Fibroblast of gingiva (primary cell): ENCODE data around the gene LRRC55.
"Not testable (repeated sequence)": the region's sequence is repeated elsewhere in the genome, so short reads cannot be mapped to it uniquely, and the experiment has no call there.

Experiments used
- DNase-seq: peaks from one replicate; pipeline ENCODE4 v3.0.0-alpha.2; 2011; ENCODE audit warnings: low read depth

Gene LRRC55

DNA sequence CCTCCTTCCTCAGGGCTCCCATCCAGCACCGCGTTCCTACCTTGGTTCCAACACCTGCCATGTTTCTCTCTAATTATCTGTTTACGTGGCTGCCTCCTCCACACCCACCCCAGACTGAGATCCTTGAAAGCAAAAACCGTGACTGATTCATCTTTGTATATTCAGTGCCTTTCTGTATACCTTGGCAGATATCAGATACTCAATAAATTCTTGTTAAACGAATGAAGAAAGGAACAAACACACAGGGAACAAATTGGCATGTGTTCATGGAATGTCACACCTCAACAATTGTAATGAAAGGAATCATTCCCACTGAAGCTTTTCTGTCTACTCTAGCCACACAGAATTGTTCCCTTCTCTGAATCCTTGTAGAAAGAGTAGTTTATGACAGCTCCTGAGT, 20.4 kb upstream of the LRRC55 start:
- no peak for DNase-seq

DNA sequence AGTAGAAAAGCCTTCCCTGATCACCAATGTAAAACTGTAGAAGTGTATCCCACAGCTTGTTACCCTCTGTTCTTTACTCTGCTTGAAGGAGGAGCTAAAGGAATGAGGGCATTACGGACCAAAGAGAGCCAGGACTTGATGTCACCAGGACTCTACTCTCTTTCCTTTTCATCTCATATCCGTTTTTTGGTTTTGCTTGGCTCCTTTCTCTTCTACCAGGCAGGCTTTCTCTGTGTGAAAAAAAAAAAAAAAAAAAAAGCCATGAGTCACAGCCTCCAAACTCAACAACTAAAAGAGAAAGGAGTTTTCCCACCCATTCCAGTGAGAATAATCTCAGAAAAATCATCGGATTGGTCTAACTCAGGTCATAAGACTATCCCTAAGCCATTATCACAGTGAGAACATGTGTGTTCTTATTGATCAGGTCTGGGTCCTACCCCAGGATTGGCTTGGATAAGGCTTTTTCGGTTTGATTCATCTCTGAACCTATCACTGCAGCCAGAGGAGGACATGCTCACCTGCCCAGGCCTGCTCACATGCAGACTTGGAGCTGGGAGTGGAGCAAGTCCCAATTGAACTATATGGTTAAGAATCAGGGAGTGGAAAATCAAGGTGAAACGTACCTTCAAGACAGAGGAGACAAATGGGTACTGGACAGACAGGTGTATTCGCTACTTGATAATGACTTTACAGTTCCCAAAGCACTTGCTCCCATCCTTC, 19.4 kb upstream of the LRRC55 start:
- DNase-seq: no peak

- DNase-seq: no peak
These were observed 18.4 kb upstream of the LRRC55 start for GRCh38 chr11:57163160-57163868.

DNA sequence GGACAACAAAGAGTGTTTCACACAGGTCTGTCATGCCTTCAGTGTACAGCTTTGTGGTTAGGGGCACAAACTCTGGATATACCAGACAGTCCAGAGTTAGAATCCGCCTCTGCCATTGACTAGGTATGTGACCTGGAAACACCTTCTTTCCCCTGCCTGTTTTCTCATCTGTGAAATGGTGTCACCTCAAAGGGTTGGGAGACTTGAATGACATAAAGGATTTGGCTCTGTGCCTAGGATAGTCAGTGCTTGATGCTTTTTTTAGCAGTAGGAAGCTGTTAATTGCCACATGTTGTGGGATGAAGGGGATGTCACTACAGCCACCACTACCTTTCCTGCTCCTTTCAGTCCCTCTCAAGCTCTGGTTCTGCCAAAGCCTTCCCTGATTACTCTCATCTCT, 17.4 kb upstream of the LRRC55 start:
- no peak for DNase-seq

DNA sequence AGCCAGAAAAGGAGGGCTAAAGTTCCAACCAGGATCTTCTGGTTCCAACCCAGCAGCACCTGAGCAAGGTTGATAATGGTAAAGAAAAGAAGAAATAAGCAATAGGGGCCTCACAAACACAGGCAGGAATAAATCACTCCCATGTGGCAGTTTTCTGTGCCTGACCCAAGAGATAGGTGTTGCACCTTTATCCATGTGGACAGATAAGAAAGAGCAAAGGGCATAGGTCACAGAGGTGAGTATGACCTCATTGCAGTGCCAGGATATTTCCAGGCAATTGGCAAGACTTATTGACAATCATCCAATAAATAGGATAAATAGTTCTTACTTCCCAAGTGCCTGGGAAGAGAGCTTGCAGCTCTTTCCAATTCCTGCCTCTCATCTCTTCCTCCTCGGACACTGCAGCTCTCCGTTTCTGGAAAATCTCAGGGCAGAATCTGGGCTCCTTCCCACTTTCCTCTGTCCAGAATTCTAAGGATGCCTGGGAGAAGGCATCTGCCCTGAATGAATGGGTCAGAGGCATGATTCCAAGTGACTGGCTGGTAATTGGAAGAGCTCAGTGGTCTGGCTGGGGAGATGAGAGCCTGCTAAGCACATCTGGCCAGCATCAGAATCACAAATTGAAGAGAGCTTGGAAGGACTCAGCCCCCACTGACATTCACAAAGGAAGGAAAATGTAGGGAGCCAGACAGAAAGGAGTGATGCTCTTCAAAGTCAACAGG, 14.5 kb upstream of the LRRC55 start:
- no peak for DNase-seq

DNA sequence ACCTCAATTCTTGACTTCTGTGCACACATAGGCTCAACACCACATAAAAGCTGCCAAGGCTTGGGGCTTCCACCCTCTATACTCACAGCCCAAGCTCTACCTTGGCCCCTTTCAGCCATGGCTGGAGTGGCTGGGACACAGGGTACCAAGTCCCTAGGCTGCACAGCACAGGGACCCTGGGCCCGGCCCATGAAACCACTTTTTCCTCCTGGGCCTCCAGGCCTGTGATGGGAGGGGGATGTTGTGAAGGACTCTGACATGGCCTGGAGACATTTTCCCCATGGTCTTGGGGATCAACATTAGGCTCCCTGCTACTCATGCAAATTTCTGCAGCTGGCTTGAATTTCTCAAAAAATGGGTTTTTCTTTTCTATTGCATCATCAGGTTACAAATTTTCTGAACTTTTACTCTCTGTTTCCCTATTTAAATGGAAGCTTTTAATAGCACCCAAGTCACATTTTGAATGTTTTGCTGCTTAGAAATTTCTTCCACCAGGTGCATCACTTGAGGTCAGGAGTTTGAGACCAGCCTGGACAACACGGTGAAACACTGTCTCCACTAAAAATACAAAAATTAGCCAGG, 11.9 kb upstream of the LRRC55 start:
- DNase-seq: not testable (repeated sequence)

- DNase-seq: no peak
These were observed 9.7 kb upstream of the LRRC55 start for GRCh38 chr11:57172031-57172430.

- DNase-seq: no peak
These were observed 7.1 kb upstream of the LRRC55 start for GRCh38 chr11:57174656-57175055.

- DNase-seq: no peak
These were observed 6.3 kb upstream of the LRRC55 start for GRCh38 chr11:57175478-57175877.

DNA sequence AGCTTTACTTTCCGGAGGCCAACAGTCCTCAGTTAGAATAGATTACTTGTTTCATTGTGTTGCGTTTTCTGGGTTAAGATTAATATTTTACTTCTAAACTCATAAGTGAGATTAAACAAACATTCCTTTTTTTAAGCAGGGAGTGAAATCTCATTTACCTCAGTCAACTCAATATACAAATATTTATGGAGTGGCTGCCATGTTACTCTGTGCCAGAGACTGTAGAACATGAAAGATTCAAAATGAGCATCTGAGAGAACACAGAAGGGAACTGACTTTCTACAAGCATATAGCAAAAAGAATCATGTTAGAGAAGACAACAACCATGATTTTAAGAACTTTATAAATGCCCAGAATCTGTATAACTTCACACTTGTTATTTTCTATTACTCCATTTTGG, 3.4 kb upstream of the LRRC55 start:
- DNase-seq: no peak

DNA sequence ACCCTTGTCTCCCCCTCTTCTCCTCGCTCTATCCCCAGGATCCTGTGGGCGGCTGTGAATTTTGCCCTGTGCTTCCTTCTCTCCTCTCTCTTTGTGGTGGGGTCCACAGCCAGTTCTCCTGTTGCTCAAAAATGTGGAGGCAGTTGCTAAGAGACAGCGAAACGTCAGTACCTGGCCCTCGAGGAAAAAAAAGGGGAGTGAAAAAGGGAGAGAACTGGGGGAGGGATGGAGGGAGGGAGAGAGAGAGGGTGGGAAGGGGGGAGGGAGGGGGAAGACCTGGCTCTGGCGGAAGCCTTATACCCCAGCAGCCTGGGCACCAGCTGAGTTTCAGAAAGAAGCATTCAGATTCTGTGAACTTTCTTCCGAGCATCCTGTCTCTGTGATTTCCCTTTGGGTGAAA, 2.1 kb upstream of the LRRC55 start:
- DNase-seq: no peak

DNA sequence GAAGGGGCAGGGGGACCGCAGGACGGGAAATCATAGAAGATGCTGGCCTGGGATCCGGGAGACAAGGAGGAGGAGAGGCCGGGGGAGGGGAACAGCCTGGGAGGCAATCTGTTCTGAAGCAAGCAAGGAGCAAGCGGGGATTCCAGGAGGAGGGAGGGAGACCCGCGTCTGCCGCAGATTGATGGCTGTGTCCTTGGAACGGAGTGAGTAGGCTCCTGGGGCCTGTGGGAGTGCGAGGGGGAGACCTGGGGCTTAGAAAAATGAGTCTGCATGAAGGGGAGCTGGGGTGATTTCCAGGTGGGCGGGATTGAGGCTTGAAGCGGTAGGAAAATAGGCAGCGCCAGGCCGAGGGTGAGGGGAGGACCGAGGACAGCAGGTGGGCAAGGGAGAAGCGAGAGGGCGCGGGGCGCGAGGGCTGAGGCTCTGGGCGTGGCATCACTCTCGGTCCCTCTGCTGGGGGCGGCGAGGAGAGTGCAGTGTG, 1.6 kb upstream of the LRRC55 start:
- no peak for DNase-seq

DNA sequence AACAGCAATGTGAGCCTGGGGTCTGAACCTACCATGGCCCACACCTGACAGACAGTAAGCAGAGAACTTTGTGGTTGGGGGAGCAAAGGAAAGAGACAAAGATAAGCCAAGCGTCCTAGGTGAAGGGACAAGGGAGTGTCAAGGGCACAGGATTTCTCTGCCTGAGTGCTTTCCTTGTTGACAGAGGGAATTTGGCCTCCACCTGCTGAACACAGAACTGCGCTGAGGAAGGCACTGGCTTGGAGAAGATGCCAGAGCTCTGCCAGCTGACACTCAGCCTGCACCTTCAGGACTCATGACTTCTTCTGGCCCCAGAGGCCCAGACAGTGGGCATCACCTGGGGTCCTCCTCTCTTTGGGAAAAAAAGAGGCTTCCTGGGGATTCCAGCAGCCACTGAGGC, 789 bp upstream of the LRRC55 start:
- DNase-seq: no peak

- no peak for DNase-seq
These were observed 1.1 kb downstream of the LRRC55 start for GRCh38 chr11:57182896-57183295.

- no peak for DNase-seq
These were observed 8.8 kb downstream of the LRRC55 start for GRCh38 chr11:57190548-57190947.

DNA sequence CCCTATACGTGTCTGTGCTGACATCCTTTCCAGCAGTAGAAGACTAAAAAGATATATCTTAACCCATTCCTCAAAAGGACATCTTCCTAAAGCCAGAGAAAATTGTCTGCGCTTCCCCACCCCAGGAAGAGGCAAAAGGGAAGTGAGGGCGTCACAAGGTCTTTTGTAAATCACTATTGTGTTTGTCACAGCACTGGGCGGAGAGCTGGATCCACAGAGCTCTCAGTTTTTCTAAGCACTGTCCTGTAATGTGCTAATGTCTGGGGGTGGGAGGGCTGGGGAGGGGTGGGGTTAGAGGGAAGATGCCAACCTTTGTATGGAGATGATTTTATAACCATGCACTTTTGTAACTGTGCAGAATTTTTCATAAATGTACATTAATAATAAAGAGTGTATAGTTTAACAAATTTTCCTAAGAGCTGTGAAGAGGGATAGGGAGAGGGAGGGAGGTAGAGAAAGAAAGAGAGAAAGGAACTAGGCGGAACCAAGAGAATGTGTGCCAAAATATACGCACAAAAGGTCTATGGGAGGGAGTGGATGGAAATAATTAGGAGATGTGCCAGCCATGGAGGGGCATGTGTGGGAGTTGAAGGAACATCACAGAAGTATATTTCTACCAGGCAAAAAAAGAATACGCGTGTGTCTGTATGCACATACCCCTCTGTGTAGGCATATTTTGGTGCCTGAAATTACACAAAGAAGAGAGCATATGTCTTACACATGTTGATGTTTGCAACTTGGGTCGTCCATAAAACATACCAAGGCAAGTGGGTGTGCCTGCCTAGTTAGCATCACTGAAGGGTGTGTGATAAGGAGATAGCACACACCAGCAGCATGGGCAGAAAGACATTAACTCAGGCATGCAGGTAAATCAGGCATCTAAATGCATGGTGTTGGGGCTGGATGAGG, 9.8 kb downstream of the LRRC55 start:
- no peak for DNase-seq

- no peak for DNase-seq
These were observed 10.6 kb downstream of the LRRC55 start for GRCh38 chr11:57192316-57192715.

GRCh38 chr11:57196596-57196995, 14.8 kb downstream of the LRRC55 start:
- no peak for DNase-seq

GRCh38 chr11:57197762-57198161, 16.0 kb downstream of the LRRC55 start:
- no peak for DNase-seq

GRCh38 chr11:57199330-57199729, 17.6 kb downstream of the LRRC55 start:
- DNase-seq: no peak

DNA sequence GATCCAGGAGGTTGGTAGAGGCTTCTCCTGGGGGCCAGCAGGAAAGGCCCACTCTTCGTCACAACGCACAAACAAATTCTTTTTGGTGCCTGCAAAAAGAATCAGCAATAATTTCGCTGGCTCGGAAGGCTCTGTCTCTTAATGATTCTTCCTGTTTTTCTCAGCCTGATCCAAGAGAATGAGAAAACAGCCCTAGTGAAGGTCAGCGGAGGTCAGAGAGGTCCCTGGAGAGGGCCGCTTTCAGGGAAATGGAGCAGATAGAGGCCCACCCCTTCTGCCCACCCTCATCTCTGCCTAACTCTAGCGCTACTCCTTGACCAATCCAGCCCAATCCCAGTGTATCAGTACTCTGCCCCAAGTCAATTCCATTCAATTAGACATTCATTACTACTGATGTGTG, 19.2 kb downstream of the LRRC55 start:
- no peak for DNase-seq

GRCh38 chr11:57202281-57202680, 20.5 kb downstream of the LRRC55 start:
- no peak for DNase-seq
